NB4 (cell line): Measurements from ENCODE around the gene OR2T11.

ENCODE experiments used
- DNase-seq: peaks from one replicate; pipeline ENCODE4 v3.0.0; 2010; ENCODE audit warnings: low read depth
- H3K4me3 ChIP-seq: one replicate; pipeline ENCODE4 v1.5.1; 2011; ENCODE audit warnings: mild to moderate bottlenecking, low read depth, low read length, moderate library complexity
- CTCF ChIP-seq: IDR thresholded peaks from one replicate; pipeline ENCODE4 v1.5.1; 2012; ENCODE audit warnings: low read depth, low read length
- MYC ChIP-seq: IDR thresholded peaks from 2 replicates; pipeline ENCODE4 v1.6.1; 2011; ENCODE audit warnings: low read depth, low read length
- POLR2A ChIP-seq: IDR thresholded peaks from 2 replicates; pipeline ENCODE4 v1.6.1; 2011; ENCODE audit warnings: mild to moderate bottlenecking; ENCODE audit not compliant: insufficient read length; ENCODE audit errors: extremely low read depth
- TF ChIP-seq, protein P1 (sequence below): IDR thresholded peaks from 2 replicates; pipeline ENCODE4 v1.6.1; 2011; ENCODE audit warnings: low read depth, low read length

The OR2T11 gene

GRCh38 chr1:248622570-248623001, 12.3 kb downstream of the OR2T11 start:
- H3K4me3 ChIP-seq = no peak overlapping the region
- TF ChIP-seq CTCF (peak; percentile 45), MYC (0 out of 2 replicates have a peak, but pooled peaks have one; percentile 52), POLR2A (no peak)
- TF ChIP-seq, protein P1, sequence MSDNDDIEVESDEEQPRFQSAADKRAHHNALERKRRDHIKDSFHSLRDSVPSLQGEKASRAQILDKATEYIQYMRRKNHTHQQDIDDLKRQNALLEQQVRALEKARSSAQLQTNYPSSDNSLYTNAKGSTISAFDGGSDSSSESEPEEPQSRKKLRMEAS = peak; percentile 73
- peak; percentile 75 for DNase-seq

DNA sequence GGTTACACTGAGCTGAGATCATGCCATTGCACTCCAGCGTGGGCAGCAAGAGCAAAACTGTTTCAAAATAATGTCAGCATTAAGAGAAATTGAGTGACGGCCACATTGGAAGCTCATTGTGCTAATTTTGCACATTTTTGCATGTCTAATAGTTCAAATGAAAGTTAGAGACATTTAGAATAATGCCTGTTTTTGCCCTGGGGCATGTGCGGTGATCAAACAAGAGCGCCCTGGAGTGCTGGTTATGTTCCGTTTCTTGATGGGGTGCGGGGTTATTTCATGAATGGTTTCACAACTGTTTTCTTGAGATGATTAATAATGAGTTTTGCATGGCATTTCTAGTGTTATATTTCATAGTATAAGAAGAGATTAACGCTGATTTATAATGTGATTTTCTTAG, 13.1 kb downstream of the OR2T11 start:
- TF ChIP-seq MYC = no peak
- TF ChIP-seq, protein P1 = no peak
- no peak for TF ChIP-seq POLR2A
- TF ChIP-seq CTCF = no peak
- no peak overlapping the region for H3K4me3 ChIP-seq
- DNase-seq = no peak

- H3K4me3 ChIP-seq = no peak overlapping the region
- peak; percentile 79 for DNase-seq
- TF ChIP-seq CTCF (peak; percentile 82), MYC (no peak)
Measured at GRCh38 chr1:248618878-248619277, 16.0 kb downstream of the OR2T11 start.

DNA sequence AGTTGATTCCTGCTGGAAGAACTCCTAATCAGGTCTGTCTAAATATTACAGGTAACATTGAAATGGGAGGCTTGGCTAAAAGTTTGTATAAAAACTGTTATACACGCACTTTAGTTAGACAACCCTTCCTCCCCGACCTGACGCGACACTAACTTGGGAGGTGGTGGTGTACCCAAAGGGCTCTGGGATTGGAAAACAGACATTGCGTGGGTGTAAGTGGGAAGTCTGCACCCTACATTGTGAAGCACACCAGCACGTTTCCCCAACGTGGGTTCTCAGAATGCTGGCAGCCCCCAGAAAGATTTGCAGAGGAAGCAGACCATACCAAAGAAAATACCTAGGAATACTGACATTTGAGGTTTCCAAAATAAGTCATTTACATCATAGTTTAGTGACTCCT, 16.8 kb downstream of the OR2T11 start:
- no peak for TF ChIP-seq POLR2A
- no peak for TF ChIP-seq CTCF
- TF ChIP-seq MYC = no peak
- TF ChIP-seq, protein P1 = no peak
- no peak overlapping the region for H3K4me3 ChIP-seq
- DNase-seq = no peak

GRCh38 chr1:248613742-248614141, 21.1 kb downstream of the OR2T11 start:
- H3K4me3 ChIP-seq = no peak overlapping the region
- no peak for TF ChIP-seq MYC
- no peak for TF ChIP-seq CTCF
- TF ChIP-seq, protein P1 = no peak
- TF ChIP-seq POLR2A = no peak
- no peak for DNase-seq

- peak; percentile 16 for DNase-seq
- H3K4me3 ChIP-seq = no peak overlapping the region
- TF ChIP-seq MYC (no peak), POLR2A (no peak), CTCF (no peak)
- TF ChIP-seq, protein P1 = no peak
Measured at GRCh38 chr1:248611883-248612414, 22.9 kb downstream of the OR2T11 start.
